ENCODE results near the gene PLXDC2.

The PLXDC2 gene

DNA sequence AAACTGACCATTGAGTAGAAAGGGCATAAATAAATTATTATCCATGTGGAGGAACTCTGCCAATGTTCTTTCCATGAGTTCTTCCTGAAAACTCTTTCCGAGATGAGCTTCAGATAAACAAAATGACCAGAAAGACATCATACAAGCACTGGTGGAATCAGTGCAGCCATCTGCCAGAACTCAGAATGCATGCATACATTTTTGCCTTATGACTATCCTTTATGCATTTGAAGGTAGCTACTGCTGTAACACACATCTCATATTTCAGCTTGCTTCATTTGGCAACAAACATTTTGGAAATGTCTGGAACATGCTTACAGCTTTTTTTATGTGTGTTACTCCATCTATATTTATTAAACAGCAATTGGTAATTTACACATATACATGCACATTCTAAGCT, 448.9 kb downstream of the PLXDC2 start:
- H4K20me1 ChIP-seq (ENCODE audit: control insufficient read depth, insufficient read depth, low read depth, low read length), result no peaks in the 10 kb centered on the region
- H3K4me1 ChIP-seq (ENCODE audit: control insufficient read depth, low read length), result no peaks in the 10 kb centered on the region
- peaks cover 3% of the 10 kb centered on the region; the same call in 1 of the 2 replicates for H3K9me3 ChIP-seq (ENCODE audit: control insufficient read depth, insufficient read depth, low read length)
- no peak overlapping the region for H3K4me2 ChIP-seq (ENCODE audit: low read length)
- no peaks in the 10 kb centered on the region for H3F3A ChIP-seq (ENCODE audit: control insufficient read depth, insufficient read depth)
- H3K4me3 ChIP-seq (ENCODE audit: low read length), result no peak overlapping the region
- no peaks in the 10 kb centered on the region for H3K9me2 ChIP-seq (replicated peaks; ENCODE audit: control insufficient read depth, low read length)
- no peaks in the 10 kb centered on the region for H3K27me3 ChIP-seq (ENCODE audit: control insufficient read depth, low read length)
- TF ChIP-seq, protein P1, sequence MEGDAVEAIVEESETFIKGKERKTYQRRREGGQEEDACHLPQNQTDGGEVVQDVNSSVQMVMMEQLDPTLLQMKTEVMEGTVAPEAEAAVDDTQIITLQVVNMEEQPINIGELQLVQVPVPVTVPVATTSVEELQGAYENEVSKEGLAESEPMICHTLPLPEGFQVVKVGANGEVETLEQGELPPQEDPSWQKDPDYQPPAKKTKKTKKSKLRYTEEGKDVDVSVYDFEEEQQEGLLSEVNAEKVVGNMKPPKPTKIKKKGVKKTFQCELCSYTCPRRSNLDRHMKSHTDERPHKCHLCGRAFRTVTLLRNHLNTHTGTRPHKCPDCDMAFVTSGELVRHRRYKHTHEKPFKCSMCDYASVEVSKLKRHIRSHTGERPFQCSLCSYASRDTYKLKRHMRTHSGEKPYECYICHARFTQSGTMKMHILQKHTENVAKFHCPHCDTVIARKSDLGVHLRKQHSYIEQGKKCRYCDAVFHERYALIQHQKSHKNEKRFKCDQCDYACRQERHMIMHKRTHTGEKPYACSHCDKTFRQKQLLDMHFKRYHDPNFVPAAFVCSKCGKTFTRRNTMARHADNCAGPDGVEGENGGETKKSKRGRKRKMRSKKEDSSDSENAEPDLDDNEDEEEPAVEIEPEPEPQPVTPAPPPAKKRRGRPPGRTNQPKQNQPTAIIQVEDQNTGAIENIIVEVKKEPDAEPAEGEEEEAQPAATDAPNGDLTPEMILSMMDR (IDR thresholded peaks at IDR 0.05; ENCODE audit: low read depth, low read length, poor library complexity, severe bottlenecking), result no peak
- no peak for TF ChIP-seq EZH2phosphoT487 (IDR thresholded peaks at IDR 0.05; ENCODE audit: borderline replicate concordance, low read length)
- H3K27ac ChIP-seq (ENCODE audit: low read depth, low read length), result no peak overlapping the region
- H3K79me2 ChIP-seq (ENCODE audit: control insufficient read depth, low read length), result no peaks in the 10 kb centered on the region
- no peaks in the 10 kb centered on the region for H3K36me3 ChIP-seq (ENCODE audit: control insufficient read depth, low read length)

DNA sequence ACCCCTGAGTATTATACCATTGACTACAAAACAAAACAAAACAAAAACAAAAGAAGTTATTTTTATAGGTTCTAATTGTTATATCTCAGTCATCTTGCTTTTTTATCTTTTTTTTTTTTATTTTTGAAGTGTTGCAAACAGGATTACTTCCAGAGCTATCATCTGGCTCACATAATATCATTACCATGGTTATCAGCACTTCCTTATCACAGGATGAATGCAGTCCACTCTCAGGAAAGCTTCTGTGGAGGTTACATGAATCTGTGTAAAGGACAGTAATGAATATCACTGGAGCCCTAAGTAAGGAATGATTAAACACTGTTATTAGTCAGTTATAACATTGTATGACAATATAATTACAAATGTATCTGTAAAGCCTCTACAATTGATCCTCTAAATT, 451.5 kb downstream of the PLXDC2 start:
- H4K20me1 ChIP-seq (ENCODE audit: control insufficient read depth, insufficient read depth, low read depth, low read length), result no peaks in the 10 kb centered on the region
- no peaks in the 10 kb centered on the region for H3K4me1 ChIP-seq (ENCODE audit: control insufficient read depth, low read length)
- no peaks in the 10 kb centered on the region for H3K27me3 ChIP-seq (ENCODE audit: control insufficient read depth, low read length)
- no peaks in the 10 kb centered on the region for H3K36me3 ChIP-seq (ENCODE audit: control insufficient read depth, low read length)
- no peak overlapping the region for H3K4me2 ChIP-seq (ENCODE audit: low read length)
- H3K4me3 ChIP-seq (ENCODE audit: low read length), result no peak overlapping the region
- H3K27ac ChIP-seq (ENCODE audit: low read depth, low read length), result no peak overlapping the region
- peaks cover under 1% of the 10 kb centered on the region; the same call in 1 of the 2 replicates for H3K9me3 ChIP-seq (ENCODE audit: control insufficient read depth, insufficient read depth, low read length)
- no peak for TF ChIP-seq EZH2phosphoT487 (IDR thresholded peaks at IDR 0.05; ENCODE audit: borderline replicate concordance, low read length)
- H3K9me2 ChIP-seq (replicated peaks; ENCODE audit: control insufficient read depth, low read length), result no peaks in the 10 kb centered on the region
- H3F3A ChIP-seq (ENCODE audit: control insufficient read depth, insufficient read depth), result no peaks in the 10 kb centered on the region
- H3K79me2 ChIP-seq (ENCODE audit: control insufficient read depth, low read length), result no peaks in the 10 kb centered on the region

DNA sequence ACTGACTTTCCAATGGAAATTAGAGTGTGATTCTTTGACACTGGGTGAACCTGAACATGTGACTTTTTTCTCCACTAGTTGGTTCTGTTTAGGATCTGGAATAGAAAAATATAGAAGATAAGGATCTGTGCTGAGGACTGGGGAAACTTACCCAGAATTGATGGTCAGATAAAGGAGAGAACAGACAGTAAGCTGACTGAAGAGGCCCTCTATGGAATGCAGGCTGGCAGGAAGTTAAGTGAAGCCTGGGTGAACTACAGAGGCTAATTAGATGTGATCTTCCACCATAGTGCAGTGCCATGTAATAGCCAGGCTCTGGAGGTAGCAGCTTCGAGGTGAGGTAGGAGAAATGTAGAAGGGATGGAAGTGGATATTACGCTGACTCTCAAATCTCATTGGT, 455.3 kb downstream of the PLXDC2 start:
- Histone ChIP-seq H3K4me3 (ENCODE audit: low read length) (no peak overlapping the region), H3K4me1 (ENCODE audit: control insufficient read depth, low read length) (no peaks in the 10 kb centered on the region), H3K9me2 (replicated peaks; ENCODE audit: control insufficient read depth, low read length) (no peaks in the 10 kb centered on the region), H3K79me2 (ENCODE audit: control insufficient read depth, low read length) (no peaks in the 10 kb centered on the region), H3K4me2 (ENCODE audit: low read length) (no peak overlapping the region), H3K27me3 (ENCODE audit: control insufficient read depth, low read length) (no peaks in the 10 kb centered on the region), H3F3A (ENCODE audit: control insufficient read depth, insufficient read depth) (no peaks in the 10 kb centered on the region), H3K27ac (ENCODE audit: low read depth, low read length) (no peak overlapping the region), H3K36me3 (ENCODE audit: control insufficient read depth, low read length) (no peaks in the 10 kb centered on the region), H4K20me1 (ENCODE audit: control insufficient read depth, insufficient read depth, low read depth, low read length) (no peaks in the 10 kb centered on the region), H3K9me3 (ENCODE audit: control insufficient read depth, insufficient read depth, low read length) (no peaks in the 10 kb centered on the region)
- TF ChIP-seq EZH2phosphoT487 (IDR thresholded peaks at IDR 0.05; ENCODE audit: borderline replicate concordance, low read length), result no peak
- TF ChIP-seq, protein P1 (IDR thresholded peaks at IDR 0.05; ENCODE audit: low read depth, low read length, poor library complexity, severe bottlenecking), result no peak

- Histone ChIP-seq H3K9me3 (ENCODE audit: control insufficient read depth, insufficient read depth, low read length) (no peaks in the 10 kb centered on the region), H3K4me1 (ENCODE audit: control insufficient read depth, low read length) (no peaks in the 10 kb centered on the region), H3K4me3 (ENCODE audit: low read length) (no peak overlapping the region), H3K9me2 (replicated peaks; ENCODE audit: control insufficient read depth, low read length) (no peaks in the 10 kb centered on the region), H3K27me3 (ENCODE audit: control insufficient read depth, low read length) (no peaks in the 10 kb centered on the region), H3K79me2 (ENCODE audit: control insufficient read depth, low read length) (no peaks in the 10 kb centered on the region), H3K27ac (ENCODE audit: low read depth, low read length) (no peak overlapping the region), H4K20me1 (ENCODE audit: control insufficient read depth, insufficient read depth, low read depth, low read length) (no peaks in the 10 kb centered on the region), H3K4me2 (ENCODE audit: low read length) (no peak overlapping the region), H3K36me3 (ENCODE audit: control insufficient read depth, low read length) (no peaks in the 10 kb centered on the region), H3F3A (ENCODE audit: control insufficient read depth, insufficient read depth) (no peaks in the 10 kb centered on the region)
- no peak for TF ChIP-seq EZH2phosphoT487 (IDR thresholded peaks at IDR 0.05; ENCODE audit: borderline replicate concordance, low read length)
- TF ChIP-seq, protein P1 (IDR thresholded peaks at IDR 0.05; ENCODE audit: low read depth, low read length, poor library complexity, severe bottlenecking), result no peak
These were observed 456.4 kb downstream of the PLXDC2 start for GRCh38 chr10:20272608-20273007.
